H9 (cell line): Measurements from ENCODE around the gene KLHL22. TPM values are rescaled to one million over a fixed set of nuclear protein-coding genes. Genes with fewer than 3 reads are reported as not detected.

ENCODE experiments used
- DNase-seq: peaks from one replicate; pipeline ENCODE4 v3.0.0-alpha.2; 2017
- H2AFZ ChIP-seq: one replicate; pipeline ENCODE4 v1.6.1; 2013; ENCODE audit warnings: mild to moderate bottlenecking, low read length, control low read depth, moderate library complexity
- H2AK5ac ChIP-seq: 2 replicates; pipeline ENCODE4 v1.6.1; 2013; ENCODE audit warnings: low read length, control low read depth, mixed read lengths; ENCODE audit not compliant: insufficient read length
- H2BK120ac ChIP-seq: one replicate; pipeline ENCODE4 v1.6.1; 2013; ENCODE audit warnings: low read depth, mild to moderate bottlenecking, low read length, control low read depth, inconsistent platforms; ENCODE audit not compliant: poor library complexity, severe bottlenecking
- H2BK12ac ChIP-seq: 2 replicates; pipeline ENCODE4 v1.6.1; 2013; ENCODE audit warnings: low read length, control low read depth, mixed read lengths, low read depth; ENCODE audit not compliant: insufficient read length
- H2BK15ac ChIP-seq: 2 replicates; pipeline ENCODE4 v1.6.1; 2013; ENCODE audit warnings: low read depth, low read length, control low read depth
- H2BK20ac ChIP-seq: one replicate; pipeline ENCODE4 v1.6.1; 2013; ENCODE audit warnings: low read depth, mild to moderate bottlenecking, low read length, control low read depth, inconsistent platforms; ENCODE audit not compliant: poor library complexity, severe bottlenecking
- H2BK5ac ChIP-seq: 2 replicates; pipeline ENCODE4 v1.6.1; 2013; ENCODE audit warnings: low read length, control low read depth, mixed read lengths; ENCODE audit not compliant: insufficient read length
- H3K14ac ChIP-seq: 2 replicates; pipeline ENCODE4 v1.6.1; 2013; ENCODE audit warnings: low read length, control low read depth; ENCODE audit not compliant: insufficient read depth
- H3K18ac ChIP-seq: 2 replicates; pipeline ENCODE4 v1.6.1; 2013; ENCODE audit warnings: low read depth, mild to moderate bottlenecking, mixed read lengths, low read length, control low read depth; ENCODE audit not compliant: insufficient read length
- H3K23ac ChIP-seq: 2 replicates; pipeline ENCODE4 v1.6.1; 2013; ENCODE audit warnings: low read length, control low read depth, mixed read lengths, low read depth; ENCODE audit not compliant: insufficient read length
- H3K23me2 ChIP-seq: 2 replicates; pipeline ENCODE4 v1.6.1; 2013; ENCODE audit warnings: low read depth, mild to moderate bottlenecking, mixed read lengths, low read length, control low read depth; ENCODE audit not compliant: insufficient read length, poor library complexity, severe bottlenecking
- H3K27ac ChIP-seq: 2 replicates; pipeline ENCODE4 v1.5.1; 2013; ENCODE audit warnings: low read length, control low read depth, mixed read lengths, low read depth; ENCODE audit not compliant: insufficient read length
- H3K27me3 ChIP-seq: 2 replicates; pipeline ENCODE4 v1.6.1; 2013; ENCODE audit warnings: low read length, control low read depth, inconsistent platforms; ENCODE audit not compliant: insufficient read depth
- H3K4ac ChIP-seq: 2 replicates; pipeline ENCODE4 v1.6.1; 2013; ENCODE audit warnings: low read depth, mild to moderate bottlenecking, control low read depth, inconsistent platforms, low read length, moderate library complexity
- H3K4me1 ChIP-seq: 2 replicates; pipeline ENCODE4 v1.6.1; 2013; ENCODE audit warnings: low read length, control low read depth, inconsistent platforms; ENCODE audit not compliant: insufficient read depth
- H3K4me2 ChIP-seq: 2 replicates; pipeline ENCODE4 v1.6.1; 2013; ENCODE audit warnings: low read length, control low read depth, mixed read lengths; ENCODE audit not compliant: insufficient read length, insufficient read depth
- H3K56ac ChIP-seq: 2 replicates; pipeline ENCODE4 v1.6.1; 2013; ENCODE audit warnings: low read depth, mild to moderate bottlenecking, mixed read lengths, low read length, control low read depth; ENCODE audit not compliant: insufficient read length
- H3K79me1 ChIP-seq: 2 replicates; pipeline ENCODE4 v1.6.1; 2013; ENCODE audit warnings: low read depth, mild to moderate bottlenecking, moderate library complexity, low read length, control low read depth, inconsistent platforms; ENCODE audit not compliant: insufficient read depth, poor library complexity, severe bottlenecking
- H3K79me2 ChIP-seq: 2 replicates; pipeline ENCODE4 v1.6.1; 2013; ENCODE audit warnings: low read length, control low read depth, inconsistent platforms; ENCODE audit not compliant: insufficient read depth
- H3K9ac ChIP-seq: 2 replicates; pipeline ENCODE4 v1.6.1; 2013; ENCODE audit warnings: low read length, control low read depth, mixed read lengths; ENCODE audit not compliant: insufficient read length; ENCODE audit errors: extremely low read depth
- H3K9me3 ChIP-seq: one replicate; pipeline ENCODE4 v1.6.1; 2013; ENCODE audit warnings: low read depth, low read length, inconsistent platforms; ENCODE audit not compliant: control insufficient read depth
- H3T11ph ChIP-seq: one replicate; pipeline ENCODE4 v1.6.1; 2013; ENCODE audit warnings: mild to moderate bottlenecking, low read length, control low read depth, inconsistent platforms
- H4K20me1 ChIP-seq: one replicate; pipeline ENCODE4 v1.6.1; 2013; ENCODE audit not compliant: control insufficient read depth, insufficient read length, insufficient read depth
- H4K5ac ChIP-seq: 2 replicates; pipeline ENCODE4 v1.6.1; 2013; ENCODE audit warnings: low read depth, mild to moderate bottlenecking, mixed read lengths, low read length, control low read depth; ENCODE audit not compliant: insufficient read length
- H4K8ac ChIP-seq: replicated peaks from 2 replicates; pipeline ENCODE4 v1.6.1; 2013; ENCODE audit warnings: low read length, control low read depth, mixed read lengths, low read depth; ENCODE audit not compliant: insufficient read length
- H4K91ac ChIP-seq: 2 replicates; pipeline ENCODE4 v1.6.1; 2013; ENCODE audit warnings: low read depth, mild to moderate bottlenecking, moderate library complexity, mixed read lengths, low read length, control low read depth; ENCODE audit not compliant: insufficient read length
- H3K27ac Mint-ChIP-seq, 3 experiments: 2 replicates in 2 of 3; 3 replicates in 1 of 3; pipeline ENCODE4 v1.8.0; 2020 to 2021; ENCODE audit warnings: mixed read lengths in 3 of 3, mild to moderate bottlenecking in 1 of 3, moderate library complexity in 1 of 3
- H3K27me3 Mint-ChIP-seq: 2 replicates; pipeline ENCODE4 v1.8.0; 2021; ENCODE audit warnings: low read depth, mild to moderate bottlenecking, moderate library complexity, mixed read lengths
- H3K36me3 Mint-ChIP-seq, 3 experiments: 2 replicates in 2 of 3; 3 replicates in 1 of 3; pipeline ENCODE4 v1.8.0; 2020 to 2021; ENCODE audit warnings: low read depth in 3 of 3, mixed read lengths in 3 of 3; ENCODE audit not compliant: insufficient read depth in 1 of 3
- H3K4me1 Mint-ChIP-seq, 2 experiments: 2 replicates each; pipeline ENCODE4 v1.8.0; 2020; ENCODE audit warnings: mixed read lengths in 2 of 2
- H3K4me3 Mint-ChIP-seq, 2 experiments: 2 replicates in 1 of 2; 3 replicates in 1 of 2; pipeline ENCODE4 v1.8.0; 2020 to 2021; ENCODE audit warnings: mild to moderate bottlenecking in 2 of 2, mixed read lengths in 2 of 2, moderate library complexity in 1 of 2
- H3K9me3 Mint-ChIP-seq, 2 experiments: 2 replicates in 1 of 2; 3 replicates in 1 of 2; pipeline ENCODE4 v1.8.0; 2020; ENCODE audit warnings: mild to moderate bottlenecking in 2 of 2, mixed read lengths in 2 of 2, moderate library complexity in 1 of 2
- WGBS: extraction: QIAGEN DNeasy Blood & Tissue Kit; methylation state at CpG from one replicate; pipeline ENCODE4 v1.1.7; 2013; ENCODE audit warnings: missing lambda C conversion rate, low lambda C conversion rate, mixed read lengths; ENCODE audit not compliant: insufficient read length; ENCODE audit errors: extremely low coverage; 5-methylcytosine and 5-hydroxymethylcytosine counted together
- total RNA-seq: library from RNA; stranded (reverse); gene quantifications from 2 replicates; pipeline ENCODE4 v1.2.1, GENCODE V29; 2021
- TF ChIP-seq, protein P1 (sequence below): fragments of 200-600 bp; sonication (generic); conservative IDR thresholded peaks from 3 replicates; pipeline ENCODE4 v1.8.0; 2021; ENCODE audit warnings: antibody characterized with exemption, mild to moderate bottlenecking

Gene KLHL22
- total RNA-seq, 1 experiment from 2014 or later, result 11.9 TPM

DNA sequence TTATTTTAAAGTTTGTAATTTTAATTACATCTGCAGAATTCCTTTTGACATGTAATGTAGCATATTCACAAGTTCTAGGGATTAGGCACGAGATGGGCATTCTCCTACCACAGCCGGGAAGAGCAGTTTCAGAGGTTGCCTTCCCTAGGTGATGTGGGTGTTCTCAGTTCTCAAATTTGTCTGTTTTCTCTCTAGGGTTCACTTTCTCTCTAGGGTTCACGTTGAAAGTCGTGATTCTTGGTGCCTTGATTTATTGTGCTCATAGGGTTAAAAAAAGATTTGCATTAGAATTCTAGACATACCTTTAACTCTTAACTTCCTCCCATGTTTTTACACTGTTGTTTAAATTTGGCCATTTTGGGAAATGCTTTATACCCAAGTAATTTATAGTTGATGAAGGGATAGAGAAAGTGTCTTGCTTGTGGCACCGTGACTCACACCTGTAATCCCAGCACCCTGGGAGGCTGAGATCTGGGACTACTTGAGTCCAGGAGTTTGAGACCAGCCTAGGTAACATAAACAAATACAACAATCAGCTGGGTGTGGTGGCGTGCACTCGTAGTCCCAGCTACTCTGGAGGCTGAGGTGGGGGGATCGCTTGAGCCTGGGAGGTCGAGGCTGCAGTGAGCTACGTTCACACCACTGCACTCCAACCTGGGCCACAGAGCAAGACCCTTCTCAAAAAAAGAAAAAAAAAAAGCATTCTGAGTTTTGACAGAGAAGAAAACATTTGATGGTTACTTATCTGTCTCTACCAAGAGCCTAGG, 15.4 kb upstream of the KLHL22 start:
- Histone ChIP-seq H3K14ac (no peak overlapping the region), H3K9me3 (no peaks in the 10 kb centered on the region), H2AFZ (no peak overlapping the region), H2BK12ac (no peak overlapping the region), H2BK120ac (no peak overlapping the region), H2BK5ac (no peak overlapping the region), H4K5ac (no peak overlapping the region), H3K23me2 (peaks cover 8% of the 10 kb centered on the region), H2AK5ac (no peak overlapping the region), H3K9ac (no peak overlapping the region), H3K4ac (no peak overlapping the region), H3K27ac (no peak overlapping the region), H3K4me1 (peaks cover 7% of the 10 kb centered on the region; the same call in 1 of the 2 replicates), H3K18ac (no peak overlapping the region), H3T11ph (no peak overlapping the region), H2BK15ac (no peak overlapping the region), H3K79me2 (peaks cover 26% of the 10 kb centered on the region; the same call in 1 of the 2 replicates), H4K20me1 (no peaks in the 10 kb centered on the region), H3K27me3 (no peaks in the 10 kb centered on the region), H3K4me2 (no peak overlapping the region), H4K8ac (no peak overlapping the region), H2BK20ac (no peak overlapping the region), H3K56ac (no peak overlapping the region), H3K79me1 (peaks cover 4% of the 10 kb centered on the region), H3K23ac (no peak overlapping the region), H4K91ac (no peak overlapping the region)
- H3K4me1 Mint-ChIP-seq, result peaks cover 41 to 47% of the 10 kb centered on the region in 2 experiments
- peaks cover 0 to 16% (median 11%) of the 10 kb centered on the region in 3 experiments; a peak in 5 of 7 replicates for H3K36me3 Mint-ChIP-seq
- DNase-seq, result no peak
- H3K27me3 Mint-ChIP-seq, result peaks cover 2% of the 10 kb centered on the region; the same call in 1 of the 2 replicates
- no peaks in the 10 kb centered on the region; a peak in 1 of 5 replicates for H3K9me3 Mint-ChIP-seq
- TF ChIP-seq, protein P1, sequence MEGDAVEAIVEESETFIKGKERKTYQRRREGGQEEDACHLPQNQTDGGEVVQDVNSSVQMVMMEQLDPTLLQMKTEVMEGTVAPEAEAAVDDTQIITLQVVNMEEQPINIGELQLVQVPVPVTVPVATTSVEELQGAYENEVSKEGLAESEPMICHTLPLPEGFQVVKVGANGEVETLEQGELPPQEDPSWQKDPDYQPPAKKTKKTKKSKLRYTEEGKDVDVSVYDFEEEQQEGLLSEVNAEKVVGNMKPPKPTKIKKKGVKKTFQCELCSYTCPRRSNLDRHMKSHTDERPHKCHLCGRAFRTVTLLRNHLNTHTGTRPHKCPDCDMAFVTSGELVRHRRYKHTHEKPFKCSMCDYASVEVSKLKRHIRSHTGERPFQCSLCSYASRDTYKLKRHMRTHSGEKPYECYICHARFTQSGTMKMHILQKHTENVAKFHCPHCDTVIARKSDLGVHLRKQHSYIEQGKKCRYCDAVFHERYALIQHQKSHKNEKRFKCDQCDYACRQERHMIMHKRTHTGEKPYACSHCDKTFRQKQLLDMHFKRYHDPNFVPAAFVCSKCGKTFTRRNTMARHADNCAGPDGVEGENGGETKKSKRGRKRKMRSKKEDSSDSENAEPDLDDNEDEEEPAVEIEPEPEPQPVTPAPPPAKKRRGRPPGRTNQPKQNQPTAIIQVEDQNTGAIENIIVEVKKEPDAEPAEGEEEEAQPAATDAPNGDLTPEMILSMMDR, result no peak
- no CpG with 5 or more reads among the region's 10 CpGs for WGBS
- H3K27ac Mint-ChIP-seq, result peak overlapping the region; percentile 10 to 89 (median 77); a peak in 3 of 7 replicates
- H3K4me3 Mint-ChIP-seq, result no peak overlapping the region
